OCI-LY1 (cell line): ENCODE data around the gene SLC12A3.

Experiments used
- CTCF ChIP-seq: fragments of 200-600 bp; sonication (generic), shearing (Covaris generic); IDR thresholded peaks from 2 replicates; pipeline ENCODE4 v1.5.1; 2017; ENCODE audit warnings: mild to moderate bottlenecking, antibody characterized with exemption, low read length, moderate library complexity, mixed read lengths
- EZH2 ChIP-seq: fragments of 200-600 bp; sonication (generic), shearing (Covaris generic); IDR thresholded peaks from 2 replicates; pipeline ENCODE4 v1.8.0; 2017; ENCODE audit warnings: borderline replicate concordance, mixed run types, mild to moderate bottlenecking, antibody characterized with exemption, low read length, moderate library complexity, mixed read lengths

GRCh38 chr16:56842133-56842532, 22.9 kb upstream of the SLC12A3 start:
- TF ChIP-seq CTCF = no peak
- no peak for TF ChIP-seq EZH2
